HG03439 (cell line): ENCODE measurements around the gene MRAS.
"Not testable (repeated sequence)": the region's sequence is repeated elsewhere in the genome, so short reads cannot be mapped to it uniquely, and the experiment has no call there.

ENCODE experiments used
- ATAC-seq: cut with Tn5 transposase; IDR thresholded peaks from one replicate; pipeline ENCODE4 v1.9.1; 2021; ENCODE audit warnings: mild to moderate bottlenecking, moderate library complexity; ENCODE audit not compliant: unreplicated experiment

MRAS gene

DNA sequence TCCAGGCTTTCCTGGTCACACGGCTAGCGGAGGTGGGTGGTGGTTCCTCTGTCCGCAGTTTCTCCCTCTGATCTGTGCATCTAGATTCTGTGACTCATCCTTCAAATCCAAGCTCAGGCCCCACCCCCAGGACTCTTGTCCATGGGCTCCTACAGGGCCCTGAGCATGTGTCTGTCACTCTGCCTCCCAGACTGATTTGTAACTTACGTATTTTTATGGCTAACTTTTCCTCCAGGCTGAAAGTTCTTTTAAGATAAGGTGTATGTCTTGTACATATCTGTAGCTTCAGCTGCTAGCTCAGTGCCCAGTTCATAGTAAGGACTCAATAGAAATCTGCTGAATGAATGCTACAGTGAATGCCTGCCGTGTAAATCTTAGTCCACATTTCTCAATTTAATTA is 94.1 kb downstream of the MRAS start:
- no peak for ATAC-seq

- no peak for ATAC-seq
Observed at GRCh38 chr3:138443091-138443490, 94.7 kb downstream of the MRAS start.

DNA sequence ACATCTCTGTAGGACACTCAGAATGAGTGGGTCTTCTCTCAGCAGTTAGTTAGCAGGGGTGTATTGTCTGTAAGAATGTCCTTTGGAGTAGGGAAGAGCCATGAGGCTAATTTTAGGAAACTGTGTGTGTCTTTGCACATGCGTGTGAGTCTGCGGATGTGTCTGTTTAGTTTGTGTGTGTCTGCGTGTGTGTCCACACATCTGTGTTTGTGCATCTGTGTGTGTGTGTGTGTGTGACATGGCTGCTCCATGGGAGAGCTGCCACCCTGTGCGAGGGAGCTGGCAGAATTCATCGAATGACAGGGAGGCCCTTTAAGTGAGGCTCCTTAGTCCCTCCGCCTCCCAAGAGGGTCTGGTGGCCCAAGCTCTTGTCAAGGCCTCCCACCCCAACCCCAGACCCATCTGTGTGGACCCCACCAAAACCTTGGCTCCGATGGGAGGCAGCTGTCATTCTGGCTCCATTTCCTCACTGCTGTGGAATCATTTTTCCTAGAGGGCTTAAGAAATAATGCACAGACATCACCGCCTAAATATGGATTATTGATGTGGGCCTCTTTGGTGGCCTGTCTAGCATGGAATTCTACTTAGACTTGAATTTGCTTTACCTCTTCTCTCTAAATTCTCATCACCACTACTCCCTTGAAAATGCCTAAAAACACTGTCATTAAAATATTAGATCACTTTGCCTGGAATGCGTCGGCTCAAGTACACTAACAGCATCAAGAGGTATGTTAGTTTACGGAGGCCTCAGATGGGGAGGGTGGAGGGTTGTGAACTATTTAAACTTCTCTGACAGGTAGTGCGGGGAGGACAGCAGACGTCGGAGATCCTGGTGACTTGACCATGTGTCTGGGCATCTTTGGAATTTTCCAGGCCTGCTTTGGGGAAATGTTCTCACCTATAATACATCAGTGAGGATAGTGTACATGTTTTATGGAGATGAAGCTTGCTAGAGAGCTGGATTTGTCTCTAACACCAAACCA is 95.4 kb downstream of the MRAS start:
- no peak for ATAC-seq

DNA sequence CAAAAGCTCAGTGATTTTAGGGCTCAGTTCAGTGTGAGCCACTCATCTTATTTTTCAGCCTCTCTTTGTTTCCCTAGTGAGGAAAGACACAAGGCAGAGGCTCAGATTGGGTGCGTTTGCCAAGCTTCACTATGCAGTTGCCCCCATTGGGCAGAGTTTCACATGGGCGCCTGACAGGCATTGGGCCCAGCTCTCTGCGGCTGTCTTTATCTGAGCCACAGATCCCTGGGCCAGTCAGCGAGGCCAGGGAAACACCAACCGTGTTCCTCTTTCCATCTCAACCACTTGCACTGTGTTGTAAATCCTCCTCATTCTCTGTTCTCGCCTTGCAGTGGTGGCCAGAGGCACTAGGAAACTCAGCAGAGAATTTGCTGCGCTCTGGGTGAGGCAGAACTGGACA is 96.9 kb downstream of the MRAS start:
- no peak for ATAC-seq

GRCh38 chr3:138445654-138446053 is 97.3 kb downstream of the MRAS start:
- no peak for ATAC-seq

GRCh38 chr3:138448631-138449030 is 100.3 kb downstream of the MRAS start:
- ATAC-seq: no peak

DNA sequence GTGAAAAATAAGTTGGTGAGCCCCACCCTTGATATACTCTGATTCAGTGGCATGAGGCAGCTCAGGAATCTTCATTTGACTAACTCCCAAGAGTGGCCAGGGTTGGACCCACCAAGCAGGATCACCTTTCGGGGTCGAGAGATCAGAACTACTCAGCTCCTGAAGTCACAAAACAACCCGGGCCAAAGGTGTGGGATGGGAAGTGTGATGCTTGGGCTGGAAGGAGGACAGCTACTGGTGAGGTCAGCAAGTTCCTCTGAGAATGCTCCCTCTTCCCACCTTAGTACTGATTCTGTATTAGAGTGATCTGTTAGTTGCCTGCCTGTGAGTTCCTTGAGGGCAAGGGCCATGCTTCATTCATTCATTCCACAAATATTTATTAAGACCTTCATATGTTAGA is 101.1 kb downstream of the MRAS start:
- ATAC-seq: no peak

- no peak for ATAC-seq
Observed at GRCh38 chr3:138450181-138450580, 101.8 kb downstream of the MRAS start.

DNA sequence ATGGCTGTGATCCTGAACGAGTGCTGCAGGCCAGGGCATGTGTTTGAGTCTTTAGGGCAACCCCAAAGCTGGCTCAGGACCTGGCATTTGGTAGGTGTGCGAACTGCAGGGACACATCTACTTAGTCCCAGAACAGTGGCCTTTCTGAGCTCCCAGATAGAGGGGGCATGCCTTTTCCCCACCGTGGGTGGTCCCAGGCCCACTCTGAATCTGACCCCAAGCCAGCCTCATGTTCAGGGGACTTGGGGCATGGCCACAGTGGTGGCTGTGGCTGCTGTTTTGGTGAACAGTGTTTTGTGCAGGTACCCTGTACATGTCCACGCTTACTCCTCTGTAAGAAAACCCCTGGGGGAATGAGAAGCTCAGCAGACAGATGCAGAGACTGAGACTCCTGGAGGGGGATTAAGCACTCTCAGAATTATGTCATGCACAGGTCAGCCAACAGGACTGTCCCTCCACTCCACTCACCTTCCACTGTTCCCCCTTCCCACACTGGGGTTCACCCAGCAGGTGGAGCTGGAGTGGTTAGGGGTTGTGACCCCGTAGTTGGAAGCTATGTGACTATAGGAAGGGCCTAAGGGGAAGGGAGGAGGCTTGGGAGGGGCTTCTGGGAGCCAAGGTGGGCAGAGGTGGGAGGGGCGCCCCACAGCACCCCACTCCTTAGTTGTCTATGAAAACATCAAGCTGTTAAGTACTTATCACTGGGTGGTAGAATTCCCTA is 102.5 kb downstream of the MRAS start:
- ATAC-seq: no peak

- no peak for ATAC-seq
Observed at GRCh38 chr3:138451595-138452162, 103.3 kb downstream of the MRAS start.

DNA sequence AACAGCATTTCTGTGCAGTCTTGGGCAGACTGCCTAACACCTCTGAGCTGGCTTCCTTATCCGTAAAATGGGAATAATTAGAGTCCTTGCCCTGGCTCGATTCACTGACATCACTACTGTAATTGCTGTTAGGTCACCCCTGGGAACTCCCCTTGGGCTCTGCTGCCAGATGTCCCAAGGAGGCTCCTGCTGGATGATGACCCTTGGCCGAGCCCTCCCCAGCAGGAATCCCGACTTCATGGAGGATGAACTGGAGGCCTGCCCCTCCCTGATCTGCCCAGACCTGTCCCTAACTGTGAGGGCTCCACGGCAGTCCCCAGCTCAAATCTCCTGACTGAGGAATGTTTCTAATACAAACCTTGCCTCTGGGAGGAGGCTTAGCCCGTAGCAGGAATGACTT is 104.1 kb downstream of the MRAS start:
- ATAC-seq: no peak

DNA sequence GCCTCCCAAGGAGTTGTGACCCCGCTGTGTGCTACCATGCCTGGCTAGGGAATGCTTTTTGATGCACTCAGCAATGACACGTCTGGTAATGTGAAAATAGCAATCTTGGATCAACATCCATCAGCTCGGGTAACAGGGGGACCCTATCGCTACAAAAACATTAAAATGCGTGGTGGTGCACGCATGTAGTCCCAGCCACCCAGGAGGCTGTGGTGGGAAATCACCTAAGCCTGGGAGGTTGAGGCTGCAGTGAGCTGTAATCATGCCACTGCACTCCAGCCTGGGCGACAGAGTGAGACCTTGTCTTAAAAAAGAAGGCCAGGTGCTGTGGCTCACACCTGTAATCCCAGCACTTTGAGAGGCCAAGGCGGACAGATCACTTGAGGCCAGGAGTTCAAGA is 105.6 kb downstream of the MRAS start:
- not testable (repeated sequence) for ATAC-seq
